DMS79 treated with DMSO at 0.1 percent for 48 hours (cell line): ENCODE results near the gene SVBP.
A peak's percentile ranks its signal among the peaks of the same experiment; 100 is the strongest.
"Not testable (repeated sequence)": the region's sequence is repeated elsewhere in the genome, so short reads cannot be mapped to it uniquely, and the experiment has no call there.

Experiments
- DNase-seq: peaks from one replicate; lab custom pipeline; 2025; lab: John Stamatoyannopoulos, UW

Gene SVBP

GRCh38 chr1:42816585-42817439 is at the start of gene SVBP, which contains the start of gene ERMAP:
Gene SVBP, minus strand, starts transcription at chr1:42817397. Its CDS starts 853 bp downstream, at chr1:42816544.
Gene ERMAP, plus strand, starts transcription at chr1:42817122. Its CDS starts 13,327 bp downstream, at chr1:42830449.
- DNase-seq: peak; percentile 80

GRCh38 chr1:42866549-42866948 is 49.4 kb upstream of the SVBP start:
- DNase-seq: no peak

GRCh38 chr1:42861014-42861399 is 43.8 kb upstream of the SVBP start:
- no peak for DNase-seq

- DNase-seq: no peak
Observed at GRCh38 chr1:42860339-42861013, 43.3 kb upstream of the SVBP start.

- DNase-seq: not testable (repeated sequence)
Observed at GRCh38 chr1:42859366-42859765, 42.2 kb upstream of the SVBP start.

GRCh38 chr1:42856554-42856953 is 39.4 kb upstream of the SVBP start:
- DNase-seq: not testable (repeated sequence)

- no peak for DNase-seq
Observed at GRCh38 chr1:42853116-42853884, 36.1 kb upstream of the SVBP start.

- no peak for DNase-seq
Observed at GRCh38 chr1:42852608-42852980, 35.4 kb upstream of the SVBP start.

GRCh38 chr1:42851960-42852607 is 34.9 kb upstream of the SVBP start:
- no peak for DNase-seq

- no peak for DNase-seq
Observed at GRCh38 chr1:42851420-42851819, 34.2 kb upstream of the SVBP start.

- no peak for DNase-seq
Observed at GRCh38 chr1:42849944-42850343, 32.7 kb upstream of the SVBP start.

- DNase-seq: no peak
Observed at GRCh38 chr1:42848823-42849537, 31.8 kb upstream of the SVBP start.

GRCh38 chr1:42847721-42848460 is 30.7 kb upstream of the SVBP start:
- DNase-seq: no peak

GRCh38 chr1:42847111-42847595 is 30.0 kb upstream of the SVBP start:
- DNase-seq: no peak

- DNase-seq: peak; percentile 97
Observed at GRCh38 chr1:42846257-42847110, 29.3 kb upstream of the SVBP start, which contains the start of gene ZNF691. Gene ZNF691, plus strand, starts transcription at chr1:42846613. Its CDS starts 3,046 bp downstream, at chr1:42849659.

GRCh38 chr1:42845866-42846256 is 28.7 kb upstream of the SVBP start:
- DNase-seq: no peak

GRCh38 chr1:42845193-42845592 is 28.0 kb upstream of the SVBP start:
- DNase-seq: no peak

- no peak for DNase-seq
Observed at GRCh38 chr1:42844592-42845140, 27.5 kb upstream of the SVBP start.
